Fibroblast of villous mesenchyme (primary cell): ENCODE results near the gene DCTN3. TPM values are rescaled to one million over a fixed set of nuclear protein-coding genes. Genes with fewer than 3 reads are reported as not detected.

Experiments
- DNase-seq: peaks from one replicate; pipeline ENCODE4 v3.0.0-alpha.2; 2010; ENCODE audit warnings: low read depth
- H3K4me3 ChIP-seq: 2 replicates; pipeline ENCODE4 v1.5.1; 2011; ENCODE audit warnings: low read depth, mild to moderate bottlenecking, low read length
- CTCF ChIP-seq: IDR thresholded peaks from 2 replicates; pipeline ENCODE4 v1.5.1; 2012; ENCODE audit warnings: low read depth, mild to moderate bottlenecking, low read length; ENCODE audit not compliant: insufficient read depth
- total RNA-seq: library from RNA; depleted of rRNA; stranded (reverse); fragments of >200 nt; gene quantifications from 2 replicates; pipeline ENCODE4 v1.2.3, GENCODE V29; 2012

Gene DCTN3
- total RNA-seq, 1 donor: 70.8 TPM

GRCh38 chr9:34580358-34580757 lies 39.9 kb downstream of the DCTN3 start:
- no peak for TF ChIP-seq CTCF
- no peak for DNase-seq
- no peak overlapping the region for H3K4me3 ChIP-seq

GRCh38 chr9:34579808-34580163 lies 40.5 kb downstream of the DCTN3 start:
- no peak overlapping the region for H3K4me3 ChIP-seq
- DNase-seq: no peak
- no peak for TF ChIP-seq CTCF

- no peak for DNase-seq
- no peak for TF ChIP-seq CTCF
- no peak overlapping the region for H3K4me3 ChIP-seq
Measured at GRCh38 chr9:34579104-34579807, 41.0 kb downstream of the DCTN3 start.

- TF ChIP-seq CTCF: no peak
- DNase-seq: peak; percentile 26
- no peak overlapping the region for H3K4me3 ChIP-seq
Measured at GRCh38 chr9:34578241-34579103, 41.8 kb downstream of the DCTN3 start.

- H3K4me3 ChIP-seq: no peak overlapping the region
- no peak for DNase-seq
- no peak for TF ChIP-seq CTCF
Measured at GRCh38 chr9:34577400-34578240, 42.7 kb downstream of the DCTN3 start.

- no peak for DNase-seq
- no peak overlapping the region for H3K4me3 ChIP-seq
- TF ChIP-seq CTCF: no peak
Measured at GRCh38 chr9:34576597-34577399, 43.5 kb downstream of the DCTN3 start.
